Measurements from ENCODE around the gene MTCP1. TPM values are rescaled to one million over a fixed set of nuclear protein-coding genes. Genes with fewer than 3 reads are reported as not detected.
A peak's percentile ranks its signal among the peaks of the same experiment; 100 is the strongest.

MTCP1 gene
- total and polyA plus RNA-seq, 9 donors: 0.36 to 29.0 (median 27.3) TPM

- 69 to 84% (median 73%) methylated on average over 1 of the region's 1 CpG for WGBS, 3 donors
- no peaks in the 10 kb centered on the region for H3K4me1 ChIP-seq (ENCODE audit: insufficient read depth)
- H3K27me3 ChIP-seq: no peaks in the 10 kb centered on the region
- TF ChIP-seq EP300 (IDR thresholded peaks at IDR 0.05): no peak
- H3K27ac ChIP-seq: no peak overlapping the region
- H3K9me3 ChIP-seq: no peaks in the 10 kb centered on the region
- H3K36me3 ChIP-seq: no peaks in the 10 kb centered on the region
- intact Hi-C loops (cut with DNase I): no loop called here
- no peak for DNase-seq
- peak overlapping the region; percentile 45 for H3K4me3 ChIP-seq
Observed at GRCh38 chrX:155069414-155069813, 1.5 kb downstream of the MTCP1 start.

DNA sequence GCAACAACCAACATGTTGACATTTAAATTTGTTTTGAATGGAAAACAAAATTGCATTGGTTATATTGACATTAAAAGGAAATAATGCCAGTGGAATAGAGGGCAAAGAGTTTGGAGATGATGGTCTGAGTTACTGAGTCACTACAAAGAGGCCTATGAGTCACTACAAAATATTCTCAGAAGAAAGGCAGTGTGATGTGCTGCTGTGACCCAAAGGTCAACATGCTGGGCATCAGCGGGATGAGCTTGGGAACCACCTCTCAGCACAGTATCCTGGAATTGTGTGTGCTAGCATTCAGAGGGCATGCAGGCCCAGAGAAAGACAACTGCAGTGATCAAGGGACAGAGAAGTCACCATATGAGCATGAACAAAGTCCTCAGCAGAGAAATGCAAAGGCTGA lies 2.8 kb downstream of the MTCP1 start:
- WGBS, 3 donors: 43 to 62% (median 52%) methylated on average over 1 of the region's 1 CpG
- no peak overlapping the region for H3K4me3 ChIP-seq
- DNase-seq: no peak
- H3K9me3 ChIP-seq: no peaks in the 10 kb centered on the region
- no peaks in the 10 kb centered on the region for H3K4me1 ChIP-seq (ENCODE audit: insufficient read depth)
- intact Hi-C loops (cut with DNase I): no loop called here
- TF ChIP-seq EP300 (IDR thresholded peaks at IDR 0.05) (no peak), POLR2A (IDR thresholded peaks at IDR 0.05) (no peak)
- TF ChIP-seq, protein P1, sequence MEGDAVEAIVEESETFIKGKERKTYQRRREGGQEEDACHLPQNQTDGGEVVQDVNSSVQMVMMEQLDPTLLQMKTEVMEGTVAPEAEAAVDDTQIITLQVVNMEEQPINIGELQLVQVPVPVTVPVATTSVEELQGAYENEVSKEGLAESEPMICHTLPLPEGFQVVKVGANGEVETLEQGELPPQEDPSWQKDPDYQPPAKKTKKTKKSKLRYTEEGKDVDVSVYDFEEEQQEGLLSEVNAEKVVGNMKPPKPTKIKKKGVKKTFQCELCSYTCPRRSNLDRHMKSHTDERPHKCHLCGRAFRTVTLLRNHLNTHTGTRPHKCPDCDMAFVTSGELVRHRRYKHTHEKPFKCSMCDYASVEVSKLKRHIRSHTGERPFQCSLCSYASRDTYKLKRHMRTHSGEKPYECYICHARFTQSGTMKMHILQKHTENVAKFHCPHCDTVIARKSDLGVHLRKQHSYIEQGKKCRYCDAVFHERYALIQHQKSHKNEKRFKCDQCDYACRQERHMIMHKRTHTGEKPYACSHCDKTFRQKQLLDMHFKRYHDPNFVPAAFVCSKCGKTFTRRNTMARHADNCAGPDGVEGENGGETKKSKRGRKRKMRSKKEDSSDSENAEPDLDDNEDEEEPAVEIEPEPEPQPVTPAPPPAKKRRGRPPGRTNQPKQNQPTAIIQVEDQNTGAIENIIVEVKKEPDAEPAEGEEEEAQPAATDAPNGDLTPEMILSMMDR (IDR thresholded peaks at IDR 0.05): no peak
- no peaks in the 10 kb centered on the region for H3K27me3 ChIP-seq
- no peaks in the 10 kb centered on the region for H3K36me3 ChIP-seq
- H3K27ac ChIP-seq: no peak overlapping the region

DNA sequence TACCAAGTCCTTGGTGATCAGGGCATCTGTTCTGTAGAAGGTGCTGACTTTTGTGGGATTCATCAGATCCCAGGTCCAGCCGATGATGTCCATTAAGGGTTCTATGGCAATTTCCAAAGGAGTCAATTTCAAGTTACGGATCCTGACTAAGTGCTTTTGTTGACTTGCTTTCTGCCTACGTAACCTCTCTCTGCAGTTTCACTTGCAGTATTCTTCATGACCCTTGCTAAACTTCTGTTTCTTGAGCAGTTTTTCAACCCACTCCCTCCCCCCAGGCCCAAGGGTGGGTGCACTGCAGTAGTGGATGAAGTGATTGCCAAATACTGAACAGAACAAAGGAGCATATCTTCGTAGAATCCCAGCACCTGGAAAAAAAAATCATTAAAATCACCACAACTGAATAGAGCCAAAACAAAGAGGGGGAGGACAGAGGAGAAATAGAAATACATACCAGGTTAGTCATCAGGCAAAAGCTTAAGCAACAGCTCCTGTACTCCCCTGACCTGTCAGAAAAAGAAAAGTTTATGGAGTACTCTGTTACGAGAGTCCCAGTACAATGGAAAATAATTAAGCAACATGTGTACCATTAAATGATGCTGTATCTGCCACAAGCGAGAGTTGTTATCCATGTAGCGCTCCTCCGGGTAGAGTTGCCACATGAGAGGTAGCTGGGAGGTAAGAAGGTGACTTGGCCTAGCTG lies 5.8 kb downstream of the MTCP1 start:
- Histone ChIP-seq H3K9me3 (no peaks in the 10 kb centered on the region), H3K27me3 (no peaks in the 10 kb centered on the region), H3K27ac (no peak overlapping the region), H3K4me1 (ENCODE audit: insufficient read depth) (no peaks in the 10 kb centered on the region), H3K4me3 (no peak overlapping the region), H3K36me3 (no peaks in the 10 kb centered on the region)
- intact Hi-C loops (cut with DNase I): no loop called here
- TF ChIP-seq EP300 (IDR thresholded peaks at IDR 0.05): no peak
- TF ChIP-seq, protein P1 (IDR thresholded peaks at IDR 0.05): no peak
- no peak for TF ChIP-seq POLR2A (IDR thresholded peaks at IDR 0.05)
- WGBS, 3 donors: 64 to 68% (median 67%) methylated on average over 8 of the region's 8 CpGs
- DNase-seq: no peak

- H3K4me3 ChIP-seq: no peak overlapping the region
- no peak for DNase-seq
- no peaks in the 10 kb centered on the region for H3K36me3 ChIP-seq
- no peaks in the 10 kb centered on the region for H3K27me3 ChIP-seq
- no peaks in the 10 kb centered on the region for H3K9me3 ChIP-seq
- intact Hi-C loops (cut with DNase I): no loop called here
- no peaks in the 10 kb centered on the region for H3K4me1 ChIP-seq (ENCODE audit: insufficient read depth)
- H3K27ac ChIP-seq: no peak overlapping the region
- TF ChIP-seq, protein P1 (IDR thresholded peaks at IDR 0.05): no peak
- TF ChIP-seq POLR2A (IDR thresholded peaks at IDR 0.05) (no peak), EP300 (IDR thresholded peaks at IDR 0.05) (no peak)
- 64 to 74% (median 68%) methylated on average over 4 of the region's 4 CpGs for WGBS, 3 donors
Observed at GRCh38 chrX:155061760-155062159, 9.2 kb downstream of the MTCP1 start.

All from ovary (tissue), 9 donors.